ENCODE results near the gene CLCN3.
A peak's percentile ranks its signal among the peaks of the same experiment; 100 is the strongest.
"Not testable (repeated sequence)": the region's sequence is repeated elsewhere in the genome, so short reads cannot be mapped to it uniquely, and the experiment has no call there.

Gene CLCN3

GRCh38 chr4:169758401-169758962, 138.1 kb downstream of the CLCN3 start:
- no peak for TF ChIP-seq CTCF (conservative IDR thresholded peaks at IDR 0.05; ENCODE audit: low read depth, low read length)
- H3K4me3 ChIP-seq (ENCODE audit: low read length), result peak overlapping the region; percentile 94
- DNase-seq (ENCODE audit: low read depth), result no peak

- DNase-seq (ENCODE audit: low read depth), result no peak
- no peak overlapping the region for H3K4me3 ChIP-seq (ENCODE audit: low read length)
- no peak for TF ChIP-seq CTCF (conservative IDR thresholded peaks at IDR 0.05; ENCODE audit: low read depth, low read length)
These were observed 141.5 kb downstream of the CLCN3 start for GRCh38 chr4:169761846-169762245.

GRCh38 chr4:169765835-169766234, 145.5 kb downstream of the CLCN3 start:
- no peak for TF ChIP-seq CTCF (conservative IDR thresholded peaks at IDR 0.05; ENCODE audit: low read depth, low read length)
- DNase-seq (ENCODE audit: low read depth), result peak; percentile 61
- no peak overlapping the region for H3K4me3 ChIP-seq (ENCODE audit: low read length)

- no peak for DNase-seq (ENCODE audit: low read depth)
- H3K4me3 ChIP-seq (ENCODE audit: low read length), result no peak overlapping the region
- TF ChIP-seq CTCF (conservative IDR thresholded peaks at IDR 0.05; ENCODE audit: low read depth, low read length), result no peak
These were observed 146.4 kb downstream of the CLCN3 start for GRCh38 chr4:169766741-169767140.

- TF ChIP-seq CTCF (conservative IDR thresholded peaks at IDR 0.05; ENCODE audit: low read depth, low read length), result no peak
- no peak overlapping the region for H3K4me3 ChIP-seq (ENCODE audit: low read length)
- no peak for DNase-seq (ENCODE audit: low read depth)
These were observed 148.0 kb downstream of the CLCN3 start for GRCh38 chr4:169768385-169768784.

GRCh38 chr4:169770416-169770815, 150.0 kb downstream of the CLCN3 start:
- TF ChIP-seq CTCF (conservative IDR thresholded peaks at IDR 0.05; ENCODE audit: low read depth, low read length), result no peak
- no peak overlapping the region for H3K4me3 ChIP-seq (ENCODE audit: low read length)
- DNase-seq (ENCODE audit: low read depth), result no peak

- H3K4me3 ChIP-seq (ENCODE audit: low read length); DNase-seq (ENCODE audit: low read depth): not testable (repeated sequence)
These were observed 151.2 kb downstream of the CLCN3 start for GRCh38 chr4:169771556-169772080.
